Type B pancreatic cell (in vitro differentiated cells): ENCODE results near the gene RBMS3. TPM values are rescaled to one million over a fixed set of nuclear protein-coding genes. Genes with fewer than 3 reads are reported as not detected.

Experiments used
- DNase-seq: peaks from one replicate; pipeline ENCODE4 v3.0.0; 2021; ENCODE audit warnings: mixed read lengths; ENCODE audit not compliant: unreplicated experiment; ENCODE audit errors: extremely low spot score
- H3K27ac Mint-ChIP-seq: 2 replicates; pipeline ENCODE4 v1.8.0; 2021; ENCODE audit warnings: mild to moderate bottlenecking, mixed read lengths
- H3K27me3 Mint-ChIP-seq: 2 replicates; pipeline ENCODE4 v1.8.0; 2021; ENCODE audit warnings: mixed read lengths
- H3K36me3 Mint-ChIP-seq: 2 replicates; pipeline ENCODE4 v1.8.0; 2021; ENCODE audit warnings: mixed read lengths
- H3K4me1 Mint-ChIP-seq: one replicate; pipeline ENCODE4 v1.8.0; 2021; ENCODE audit warnings: mixed read lengths; ENCODE audit not compliant: unreplicated experiment
- H3K4me3 Mint-ChIP-seq: 2 replicates; pipeline ENCODE4 v1.8.0; 2021; ENCODE audit warnings: mild to moderate bottlenecking, mixed read lengths
- H3K9me3 Mint-ChIP-seq: 2 replicates; pipeline ENCODE4 v1.8.0; 2021; ENCODE audit warnings: mixed read lengths
- CTCF ChIP-seq: fragments of 200-600 bp; sonication (generic); conservative IDR thresholded peaks from 2 replicates; pipeline ENCODE4 v1.5.0; 2021; ENCODE audit warnings: antibody characterized with exemption, mild to moderate bottlenecking
- total RNA-seq: library from RNA; stranded (reverse); gene quantifications from 2 replicates; pipeline ENCODE4 v1.2.1, GENCODE V29; 2021; ENCODE audit warnings: low replicate concordance

Gene RBMS3
- total RNA-seq, 1 donor from 2014 or later: 36.6 TPM

- H3K9me3 Mint-ChIP-seq: no peaks in the 10 kb centered on the region
These were observed 346.6 kb downstream of the RBMS3 start for GRCh38 chr3:29627136-29628117.

DNA sequence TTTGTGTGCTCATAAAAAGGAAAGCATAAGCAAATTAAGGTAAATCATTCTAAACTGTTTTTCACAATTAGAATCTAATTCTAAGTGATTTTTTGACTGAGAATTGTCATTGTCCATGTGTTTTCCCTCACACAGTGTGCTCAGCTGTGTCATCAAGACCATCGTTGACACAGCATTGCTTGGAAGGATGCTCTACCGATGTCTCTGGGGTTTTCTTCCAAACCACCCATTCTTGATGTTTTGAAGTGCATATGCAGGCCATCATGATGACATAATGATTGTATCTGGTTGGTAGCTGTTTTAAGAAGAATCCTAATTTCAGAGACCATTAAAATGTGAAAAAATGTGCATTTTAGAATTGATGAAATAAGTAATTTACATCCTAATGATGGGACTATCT lies 347.9 kb downstream of the RBMS3 start:
- TF ChIP-seq CTCF: no peak
- no peak for DNase-seq
- peaks cover 7% of the 10 kb centered on the region for H3K4me1 Mint-ChIP-seq
- no peaks in the 10 kb centered on the region for H3K36me3 Mint-ChIP-seq
- no peak overlapping the region for H3K4me3 Mint-ChIP-seq
- H3K9me3 Mint-ChIP-seq: no peaks in the 10 kb centered on the region
- no peak overlapping the region for H3K27ac Mint-ChIP-seq
- H3K27me3 Mint-ChIP-seq: no peaks in the 10 kb centered on the region

More at GRCh38 chr3:29627136-29628117, 346.6 kb downstream of the RBMS3 start:
- Mint-ChIP-seq H3K27me3 (no peaks in the 10 kb centered on the region), H3K27ac (no peak overlapping the region), H3K4me1 (peaks cover 7% of the 10 kb centered on the region), H3K36me3 (no peaks in the 10 kb centered on the region), H3K4me3 (no peak overlapping the region)
- no peak for TF ChIP-seq CTCF
- no peak for DNase-seq

GRCh38 chr3:29635888-29636287 lies 355.0 kb downstream of the RBMS3 start:
- Mint-ChIP-seq H3K27me3 (no peaks in the 10 kb centered on the region), H3K4me3 (no peak overlapping the region), H3K9me3 (peaks cover 15% of the 10 kb centered on the region), H3K27ac (no peak overlapping the region), H3K4me1 (peaks cover 12% of the 10 kb centered on the region), H3K36me3 (peaks cover 11% of the 10 kb centered on the region)
- no peak for TF ChIP-seq CTCF
- DNase-seq: no peak

GRCh38 chr3:29637068-29637467 lies 356.2 kb downstream of the RBMS3 start:
- peaks cover 15% of the 10 kb centered on the region for H3K9me3 Mint-ChIP-seq
- no peak for TF ChIP-seq CTCF
- peaks cover 6% of the 10 kb centered on the region for H3K4me1 Mint-ChIP-seq
- H3K27ac Mint-ChIP-seq: no peak overlapping the region
- no peak for DNase-seq
- H3K36me3 Mint-ChIP-seq: peaks cover 11% of the 10 kb centered on the region
- no peak overlapping the region for H3K4me3 Mint-ChIP-seq
- H3K27me3 Mint-ChIP-seq: no peaks in the 10 kb centered on the region

DNA sequence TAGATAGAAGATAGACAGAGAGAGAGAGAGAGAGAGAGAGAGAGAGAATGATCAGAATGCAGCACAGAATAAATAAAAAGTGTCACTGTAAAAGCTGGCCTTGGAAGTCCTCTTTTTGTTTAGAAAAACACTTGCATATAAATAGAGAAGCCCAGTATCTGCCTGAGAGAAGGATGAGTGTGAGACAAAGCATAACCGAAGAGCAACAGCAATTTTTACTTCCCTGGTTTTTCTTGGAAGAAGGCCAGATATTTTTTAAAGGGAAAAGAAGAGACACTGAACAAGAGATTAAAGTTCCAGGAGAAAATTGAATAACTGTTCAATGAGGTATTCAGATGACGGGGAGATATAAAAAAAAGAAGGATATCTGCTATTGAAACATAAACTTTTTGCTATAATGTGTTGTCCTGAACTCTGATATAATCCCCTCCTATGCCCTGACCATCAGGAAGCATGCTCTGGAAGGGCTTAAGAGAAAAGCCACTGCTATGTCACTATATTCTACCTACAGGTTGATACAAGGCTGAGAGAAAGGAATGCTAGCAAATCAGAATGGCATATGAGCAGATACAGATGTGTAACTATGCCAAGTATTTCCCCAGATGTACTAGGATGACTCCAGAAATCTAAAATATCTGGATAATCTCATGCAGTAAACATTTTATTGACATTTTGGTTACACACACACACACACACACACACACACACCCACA lies 358.9 kb downstream of the RBMS3 start:
- Mint-ChIP-seq H3K27ac (no peak overlapping the region), H3K4me3 (no peak overlapping the region), H3K36me3 (peaks cover 8% of the 10 kb centered on the region), H3K4me1 (peaks cover 21% of the 10 kb centered on the region), H3K27me3 (no peaks in the 10 kb centered on the region), H3K9me3 (peaks cover 12% of the 10 kb centered on the region)
- no peak for DNase-seq
- no peak for TF ChIP-seq CTCF
